HG02588 (cell line): ENCODE results near the gene IGFLR1.

Experiments used
- ATAC-seq: cut with Tn5 transposase; IDR thresholded peaks from one replicate; pipeline ENCODE4 v1.9.1; 2021; ENCODE audit warnings: mild to moderate bottlenecking, moderate library complexity; ENCODE audit not compliant: unreplicated experiment

The IGFLR1 gene

GRCh38 chr19:35756377-35757230, 14.4 kb upstream of the IGFLR1 start, which contains the start of gene HSPB6:
HSPB6 (minus strand) TSS chr19:35757029; CDS start chr19:35757008, 21 bp downstream.
- ATAC-seq, result no peak

DNA sequence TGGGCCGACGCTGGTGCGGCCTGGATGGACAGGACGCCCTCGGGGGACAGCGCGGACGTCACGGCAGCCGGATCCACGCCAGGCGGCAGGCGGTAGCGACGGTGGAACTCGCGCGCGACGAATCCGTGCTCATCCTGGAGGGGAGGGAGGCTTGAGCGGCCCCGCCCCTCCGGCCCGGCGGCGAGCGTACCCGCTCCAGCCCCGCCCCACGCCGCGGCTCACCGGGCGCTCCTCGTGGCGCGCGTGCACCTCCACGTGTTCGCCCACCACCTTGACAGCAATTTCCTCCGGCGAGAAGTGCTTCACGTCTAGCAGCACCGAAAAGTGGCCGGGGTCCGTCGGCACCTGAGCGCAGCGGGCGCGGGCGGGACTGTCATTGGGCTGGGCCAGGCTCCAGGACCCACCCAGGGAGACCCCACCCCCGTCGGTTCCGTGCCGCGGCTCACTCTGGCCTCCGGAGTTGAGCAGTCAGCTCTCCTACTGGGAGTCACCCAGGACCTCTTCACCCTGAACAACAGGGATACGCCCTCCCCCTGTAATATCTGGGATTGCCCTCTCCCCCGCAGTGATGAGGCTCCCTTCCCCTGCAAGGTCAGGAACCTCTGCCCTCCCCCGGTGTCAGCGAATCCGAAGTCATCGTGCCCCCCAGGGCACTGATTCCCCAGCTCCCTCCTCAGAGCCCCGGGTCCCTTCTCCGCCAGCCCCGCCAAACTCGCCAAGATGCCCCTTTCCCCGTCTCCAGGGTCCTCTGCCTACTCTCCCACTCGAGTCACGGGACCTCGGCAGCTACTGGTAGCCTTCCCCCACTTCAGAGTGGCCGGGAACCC, 13.5 kb upstream of the IGFLR1 start:
- no peak for ATAC-seq

DNA sequence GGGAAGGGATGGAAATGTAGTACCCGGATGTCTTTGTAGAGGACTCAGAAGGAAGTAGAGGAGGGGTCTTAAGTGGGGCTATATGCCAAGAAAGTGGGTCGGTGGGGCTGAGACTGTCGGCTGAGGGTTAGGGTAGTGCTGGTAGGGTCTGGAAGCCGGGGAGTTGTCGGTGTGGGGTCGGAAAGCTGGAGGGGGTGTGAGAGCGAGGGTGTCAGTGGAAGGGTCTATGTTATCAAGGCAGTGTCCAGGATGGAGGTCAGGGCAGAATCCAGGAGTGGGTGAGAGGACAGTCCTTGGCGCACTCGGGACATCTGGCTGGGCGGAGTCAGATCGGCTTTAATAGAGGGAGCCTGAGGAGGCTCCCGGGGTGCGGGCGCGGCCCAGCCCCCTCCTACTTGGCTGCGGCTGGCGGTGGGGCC, 12.9 kb upstream of the IGFLR1 start:
- ATAC-seq, result no peak

GRCh38 chr19:35754370-35755130, 12.3 kb upstream of the IGFLR1 start:
- no peak for ATAC-seq

DNA sequence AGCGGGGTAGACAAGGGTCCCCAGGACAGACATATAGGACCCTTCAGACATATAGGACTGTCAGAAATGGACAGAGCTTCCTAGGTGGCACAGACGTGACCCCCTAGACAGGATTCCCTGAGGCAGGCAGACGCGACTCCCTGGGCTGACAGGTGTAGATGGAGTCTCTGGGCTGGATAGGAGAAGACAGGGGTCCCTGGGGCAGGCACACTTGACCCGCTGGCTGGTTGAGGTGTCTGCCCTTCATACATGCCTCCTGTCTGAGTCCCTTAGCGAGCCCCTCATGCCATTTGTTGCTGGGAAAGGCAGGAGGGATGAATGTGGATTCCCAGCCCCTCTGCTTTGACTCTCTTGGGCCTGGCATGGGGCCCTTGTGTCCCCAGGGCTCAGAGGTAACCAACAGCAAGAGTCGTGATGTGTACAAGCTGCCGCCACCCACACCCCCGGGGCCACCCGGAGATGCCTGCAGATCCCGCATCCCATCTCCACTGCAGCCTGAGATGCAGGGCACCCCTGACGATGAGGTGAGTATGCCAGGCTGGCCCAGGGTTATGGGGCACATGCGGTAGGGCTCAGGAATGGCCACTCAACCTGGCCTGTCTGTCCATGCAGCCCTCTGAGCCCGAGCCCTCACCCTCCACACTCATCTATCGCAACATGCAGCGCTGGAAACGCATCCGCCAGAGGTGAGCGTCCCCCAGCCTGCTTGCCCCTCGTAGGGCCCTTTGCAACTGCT, 11.6 kb upstream of the IGFLR1 start:
- ATAC-seq, result no peak

- no peak for ATAC-seq
These were observed 10.6 kb upstream of the IGFLR1 start for GRCh38 chr19:35752746-35753350.

DNA sequence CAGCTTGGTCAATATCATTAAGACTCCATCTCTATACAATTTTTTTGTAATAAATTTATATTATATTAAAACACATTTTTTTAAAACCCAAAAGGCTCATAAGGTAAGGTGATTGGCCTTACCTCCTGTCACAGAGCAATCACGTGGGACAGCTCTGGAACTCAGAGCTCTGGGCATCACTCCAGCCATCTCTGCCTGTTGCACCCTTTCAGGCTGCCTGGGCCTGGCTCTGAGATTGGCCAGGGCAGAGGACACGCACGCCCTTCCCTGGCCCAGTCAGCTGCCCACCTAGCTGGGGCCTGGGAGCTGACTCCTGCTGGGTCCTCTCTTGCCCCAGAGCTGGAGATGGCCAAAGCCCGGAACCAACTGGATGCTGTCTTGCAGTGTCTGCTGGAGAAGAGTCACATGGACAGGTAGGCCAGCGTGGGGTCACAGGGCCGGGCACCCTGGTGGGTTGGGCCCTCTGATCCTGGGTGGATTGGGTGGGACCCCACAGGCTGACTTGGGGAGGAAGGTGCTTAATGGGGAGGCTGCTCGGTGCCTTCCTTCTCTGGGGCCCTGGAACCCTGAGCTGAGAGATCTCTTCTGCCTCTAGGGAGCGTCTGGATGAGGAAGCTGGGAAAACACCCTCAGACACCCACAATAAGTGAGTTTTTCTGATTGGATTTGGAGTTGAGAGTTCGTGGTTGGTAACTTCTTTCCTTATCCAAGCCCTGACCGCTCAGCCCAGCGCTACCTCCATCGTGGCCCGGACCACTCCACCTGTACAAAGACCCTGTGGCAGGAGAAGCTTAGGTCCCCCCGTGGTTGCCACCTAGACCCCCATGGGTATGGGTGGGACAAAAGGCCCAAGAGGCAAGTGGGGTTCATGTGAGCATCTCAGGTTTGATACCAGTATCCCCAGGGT, 9.8 kb upstream of the IGFLR1 start:
- ATAC-seq, result no peak

DNA sequence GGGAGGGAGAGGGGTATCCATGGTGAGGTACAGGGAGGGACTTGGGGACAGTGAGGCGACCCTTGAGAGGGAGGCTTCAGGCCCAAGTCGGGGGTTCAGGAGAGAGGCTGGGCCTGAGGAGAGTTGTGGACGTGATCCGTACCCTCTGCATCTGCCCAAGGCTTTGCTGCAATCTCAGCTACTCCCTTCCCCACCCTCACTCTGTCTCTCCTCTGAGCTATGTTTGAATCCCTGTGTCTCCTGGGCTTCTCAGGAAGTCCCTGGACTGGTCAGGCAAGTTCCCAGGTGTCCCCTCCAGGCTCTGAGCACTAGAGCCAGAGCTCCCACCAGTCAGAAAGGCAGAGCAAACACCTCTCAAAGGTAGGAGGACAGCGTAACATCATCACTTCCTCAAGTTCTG, 7.9 kb upstream of the IGFLR1 start:
- no peak for ATAC-seq

DNA sequence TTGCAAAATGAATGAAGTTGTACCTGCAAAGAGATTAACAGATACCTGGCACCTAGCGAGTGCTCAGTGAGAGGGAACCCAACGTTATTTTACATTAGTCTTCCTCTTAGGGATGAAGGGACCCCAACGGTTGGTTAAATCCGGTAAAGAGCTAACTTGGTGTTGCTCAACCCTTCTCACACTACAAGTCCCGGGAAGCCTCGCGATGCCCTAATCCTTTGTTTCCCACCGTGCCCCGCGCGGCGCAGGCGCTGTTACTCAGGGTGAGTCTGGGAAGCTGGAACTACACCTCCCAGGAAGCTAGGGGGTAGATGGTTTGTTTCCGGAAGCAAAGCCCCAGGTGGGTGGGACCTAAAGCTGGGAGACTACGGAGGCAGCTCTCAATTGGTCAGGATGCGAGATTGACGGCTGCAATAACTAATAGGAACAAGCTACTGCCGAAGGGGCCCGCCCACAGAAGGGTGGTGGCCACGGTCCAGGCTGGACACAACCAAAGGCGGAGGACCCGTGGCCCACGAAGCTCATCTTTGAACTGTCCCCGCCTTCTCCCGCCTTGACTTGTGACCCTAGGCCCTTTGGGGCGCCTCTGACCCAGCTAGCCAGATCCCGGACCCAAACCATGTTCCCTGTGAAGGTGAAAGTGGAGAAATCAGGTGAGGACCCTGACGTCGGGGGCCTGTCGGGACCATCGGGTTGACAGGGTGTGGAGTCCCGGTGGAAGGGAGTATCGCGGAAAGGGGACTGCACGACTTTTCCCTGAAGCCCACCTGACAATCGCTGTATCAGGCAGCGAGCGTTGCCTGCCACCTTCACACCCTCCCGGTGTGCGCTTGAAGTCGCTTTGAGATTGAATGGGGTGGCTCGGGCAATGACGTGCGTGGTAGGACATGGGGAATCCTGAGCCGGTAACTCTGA, 6.1 kb upstream of the IGFLR1 start, which contains the start of gene LIN37:
TSS of gene LIN37 (plus strand) at position 471 of the 915 bp plus-strand sequence. CDS start at position 620, 149 bp downstream.
- peak; percentile 63 for ATAC-seq

- no peak for ATAC-seq
These were observed 4.3 kb upstream of the IGFLR1 start for GRCh38 chr19:35746531-35746930.

DNA sequence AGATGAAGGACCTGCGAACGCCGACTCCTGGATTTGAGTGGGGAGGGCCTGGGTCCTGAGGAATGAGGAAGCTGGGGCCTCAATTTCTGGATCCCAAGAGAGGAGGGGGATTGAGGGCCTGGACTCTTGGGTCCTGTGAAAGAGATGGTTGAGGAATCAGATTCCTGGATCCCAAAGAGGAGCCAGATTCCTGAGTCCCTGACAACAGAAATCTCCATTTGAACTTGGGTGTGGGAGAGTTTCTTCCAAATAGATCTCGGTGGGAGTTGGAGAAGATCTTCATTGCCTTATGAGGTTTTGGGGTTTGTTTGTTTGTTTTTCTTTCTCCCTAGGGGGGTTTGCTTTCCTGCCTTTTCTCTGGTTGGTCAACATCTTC, 3.8 kb upstream of the IGFLR1 start:
- ATAC-seq, result no peak

GRCh38 chr19:35745328-35746086, 3.3 kb upstream of the IGFLR1 start, which contains the start of the genes PSENEN and U2AF1L4:
PSENEN (plus strand) TSS chr19:35745651; CDS start chr19:35745931, 280 bp downstream.
U2AF1L4 (minus strand) TSS chr19:35745418; CDS start chr19:35745391, 27 bp downstream.
- ATAC-seq, result peak; percentile 36

DNA sequence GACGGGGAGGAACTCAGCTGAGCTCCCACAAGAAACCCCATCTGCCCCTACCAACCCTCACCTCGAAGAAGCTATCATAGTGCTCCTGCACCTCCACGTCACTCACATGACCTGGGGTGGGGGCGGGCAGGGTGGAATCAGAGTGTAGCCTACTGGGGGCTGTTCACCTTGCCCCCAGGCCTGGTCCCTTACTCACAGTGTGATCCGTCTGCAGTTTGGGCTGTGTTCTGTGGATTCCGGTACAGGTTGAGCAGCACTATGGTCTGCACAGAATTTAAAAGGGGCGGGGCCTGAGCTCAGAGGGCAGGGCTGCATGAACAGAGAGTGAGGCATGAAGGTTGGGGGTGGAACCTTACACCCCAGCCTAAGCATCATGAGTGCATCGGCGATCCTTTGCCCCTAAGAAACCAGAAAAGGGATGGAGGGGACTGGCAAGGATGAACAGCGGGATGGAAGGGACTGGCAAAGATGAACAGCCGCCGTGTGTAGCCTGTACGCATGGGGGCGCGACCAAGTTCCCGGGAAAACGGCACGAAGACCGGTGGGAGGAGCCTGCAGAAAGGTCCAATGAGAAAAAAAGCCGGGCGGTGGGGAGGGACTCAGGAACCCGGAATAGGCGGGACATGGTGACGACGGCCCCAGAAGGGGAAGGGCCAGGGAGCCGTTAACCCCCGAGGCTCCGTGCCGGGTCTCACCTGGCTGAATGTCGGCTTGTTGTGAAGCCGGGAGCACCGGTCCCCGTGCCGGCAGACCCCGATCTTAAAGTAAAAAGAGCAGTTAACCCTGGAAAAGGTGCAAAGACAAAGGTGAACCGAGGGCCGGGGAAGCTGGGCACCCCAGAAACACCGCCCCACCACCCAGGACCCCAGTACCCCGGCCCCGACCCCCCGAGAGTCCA, 2.4 kb upstream of the IGFLR1 start:
- ATAC-seq, result peak; percentile 31

DNA sequence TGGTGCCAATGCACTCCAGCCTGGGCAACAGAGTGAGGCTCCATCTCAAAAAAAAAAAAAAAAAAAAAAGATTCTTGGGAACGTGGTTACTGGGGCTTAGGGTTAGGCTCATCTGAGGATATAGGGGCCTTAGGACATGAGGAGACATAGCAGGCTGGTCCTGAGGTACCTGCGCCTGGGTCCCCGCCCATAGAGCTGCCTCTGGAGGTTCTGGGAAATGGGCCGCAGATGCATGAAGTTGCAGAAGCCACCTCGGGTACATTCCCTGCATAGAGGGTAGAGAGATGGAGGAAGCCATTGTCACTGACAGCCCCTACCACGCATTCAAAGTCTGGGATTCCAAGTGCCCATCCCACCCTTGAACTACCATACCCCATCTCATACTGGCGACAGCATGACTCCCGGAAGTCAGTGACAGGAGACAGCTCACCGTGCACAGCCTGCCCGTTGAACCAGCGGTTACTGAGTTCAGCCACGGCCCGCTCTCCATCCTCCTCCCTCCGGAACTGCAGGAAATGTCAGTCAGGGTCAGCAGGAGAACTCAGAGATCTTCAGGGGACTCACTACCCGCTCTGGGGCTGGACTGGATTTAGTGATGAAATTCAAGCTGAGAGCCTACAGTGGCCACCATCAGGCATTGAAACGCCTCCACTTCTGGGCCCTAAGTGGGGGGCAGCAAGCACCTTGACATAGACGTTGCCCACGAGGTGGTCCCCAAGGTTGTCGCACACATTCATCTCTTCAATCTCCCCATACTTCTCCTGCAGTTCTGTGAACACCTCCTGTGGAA, 1.6 kb upstream of the IGFLR1 start:
- ATAC-seq, result no peak

DNA sequence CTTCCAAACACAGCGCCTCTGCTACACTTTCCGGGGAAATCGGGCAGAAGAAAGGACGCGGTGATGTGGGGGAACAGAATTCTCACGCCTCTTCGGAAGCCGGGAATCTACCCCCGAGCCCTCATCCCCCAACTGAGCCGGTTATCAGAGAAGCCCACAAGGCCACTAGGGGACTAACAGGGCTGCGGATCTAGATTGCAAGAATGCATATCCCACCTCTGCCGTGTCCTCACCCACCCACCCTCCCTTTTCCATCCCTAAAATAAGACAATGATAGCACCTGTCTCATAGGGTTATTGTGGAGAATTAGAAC, 1.1 kb downstream of the IGFLR1 start:
- no peak for ATAC-seq
